NCI-H146 treated with DMSO at 0.1 percent for 48 hours (cell line): ENCODE results near the gene BACE1-AS.
"Not testable (repeated sequence)": the region's sequence is repeated elsewhere in the genome, so short reads cannot be mapped to it uniquely, and the experiment has no call there.

Experiments used
- DNase-seq: peaks from one replicate; lab custom pipeline; 2025; ENCODE audit not compliant: unreplicated experiment; lab: John Stamatoyannopoulos, UW

Gene BACE1-AS

DNA sequence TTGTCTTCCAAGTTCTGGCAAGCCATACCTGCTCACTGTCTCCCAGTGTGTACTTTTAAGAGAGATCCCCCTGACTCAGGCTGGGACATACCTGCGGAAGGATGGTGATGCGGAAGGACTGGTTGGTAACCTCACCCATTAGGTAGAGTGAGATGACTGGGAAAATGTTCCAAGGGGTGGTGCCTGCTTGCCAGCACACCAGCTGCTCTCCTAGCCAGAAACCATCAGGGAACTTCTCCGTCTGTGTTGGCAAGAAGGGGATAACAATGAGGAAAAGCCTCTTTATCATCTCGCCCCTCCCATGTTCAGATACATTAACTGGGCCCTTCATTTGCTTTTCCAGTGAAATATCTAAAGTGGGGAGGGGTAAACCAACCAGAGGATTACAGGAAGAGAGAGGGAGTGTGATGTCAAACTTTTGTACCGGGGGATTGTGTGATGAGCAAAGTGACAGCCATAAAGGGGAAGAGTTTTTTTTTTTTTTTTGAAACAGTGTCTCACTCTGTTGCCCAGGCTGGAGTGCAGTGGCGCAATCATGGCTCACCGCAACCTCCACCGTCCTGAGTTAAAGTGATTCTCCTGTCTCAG is at the start of gene BACE1-AS:
Gene BACE1-AS (plus strand): TSS at position 538 of the 588 bp plus-strand sequence.
- DNase-seq, result no peak

DNA sequence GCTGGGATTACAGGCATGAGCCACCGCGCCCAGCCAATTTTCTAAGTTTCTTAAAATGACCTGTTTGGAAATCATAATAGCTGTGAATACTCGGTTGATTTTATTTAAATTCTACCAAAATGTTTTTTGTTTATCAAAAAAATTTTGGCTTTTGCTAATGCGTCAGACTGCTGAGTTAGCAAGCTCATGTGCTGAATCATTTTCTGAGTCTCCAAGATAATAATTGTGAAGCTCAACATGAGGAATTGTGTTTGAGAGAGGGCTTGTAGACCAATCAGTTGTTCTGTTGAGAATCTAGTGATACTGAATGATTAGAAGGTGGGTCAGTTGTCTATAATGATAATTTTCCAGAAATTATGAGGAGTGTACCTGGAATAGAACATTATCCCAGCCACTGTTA is 42.8 kb upstream of the BACE1-AS start:
- DNase-seq, result no peak

DNA sequence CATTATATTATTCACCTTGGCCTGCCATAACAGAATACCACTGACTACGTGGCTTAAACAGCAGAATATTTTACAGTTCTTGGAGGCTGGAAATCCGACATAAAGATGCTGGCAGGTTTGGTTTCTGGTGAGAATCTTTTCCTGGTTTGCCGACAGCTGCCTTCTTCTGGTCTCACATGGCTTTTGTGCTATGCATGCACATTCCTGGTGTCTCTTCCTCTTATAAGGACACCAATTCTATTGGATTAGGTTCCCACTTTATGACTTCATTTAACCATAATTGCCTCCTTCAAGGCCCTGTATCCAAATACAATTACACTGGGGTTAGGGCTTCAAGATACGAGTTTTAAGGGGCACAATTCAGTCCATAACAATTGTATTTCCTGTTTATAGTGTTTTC is 41.6 kb upstream of the BACE1-AS start:
- DNase-seq, result no peak

DNA sequence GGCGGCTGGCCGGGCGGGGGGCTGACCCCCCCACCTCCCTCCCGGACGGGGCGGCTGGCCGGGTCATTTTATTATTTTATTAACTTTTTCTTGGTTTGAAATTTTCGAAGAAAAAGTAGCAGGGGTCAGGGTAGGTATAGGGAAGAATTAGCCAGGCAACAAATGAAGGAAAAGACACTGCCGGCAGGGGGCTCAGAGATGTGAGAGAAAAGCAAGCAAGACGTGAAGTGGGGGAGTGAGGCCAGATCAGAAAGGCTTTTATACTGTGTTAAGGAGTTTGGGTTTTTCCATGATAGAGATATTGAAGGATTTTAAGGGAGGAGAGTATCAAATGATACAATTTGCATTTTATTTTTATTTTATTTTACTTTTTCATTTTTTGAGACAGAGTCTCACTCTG is 39.6 kb upstream of the BACE1-AS start:
- no peak for DNase-seq

DNA sequence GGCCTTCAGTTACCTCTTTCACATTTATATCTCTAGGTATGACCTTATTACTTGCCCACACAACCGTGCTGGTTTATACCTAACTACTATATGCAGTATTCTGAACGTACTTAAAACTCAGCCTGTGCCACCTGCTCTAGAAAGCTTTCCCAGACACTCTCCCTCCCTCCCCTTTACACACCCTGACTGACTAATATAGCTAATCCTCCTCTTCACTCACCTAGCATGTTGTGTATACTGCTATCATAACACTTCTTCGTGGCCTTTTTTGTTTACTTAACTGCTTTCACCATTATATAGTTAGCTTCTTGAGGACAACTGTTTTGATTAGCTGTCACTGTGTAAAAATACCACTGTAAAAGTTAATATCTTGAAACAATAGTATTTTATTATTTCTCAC is 35.2 kb upstream of the BACE1-AS start:
- DNase-seq, result no peak

DNA sequence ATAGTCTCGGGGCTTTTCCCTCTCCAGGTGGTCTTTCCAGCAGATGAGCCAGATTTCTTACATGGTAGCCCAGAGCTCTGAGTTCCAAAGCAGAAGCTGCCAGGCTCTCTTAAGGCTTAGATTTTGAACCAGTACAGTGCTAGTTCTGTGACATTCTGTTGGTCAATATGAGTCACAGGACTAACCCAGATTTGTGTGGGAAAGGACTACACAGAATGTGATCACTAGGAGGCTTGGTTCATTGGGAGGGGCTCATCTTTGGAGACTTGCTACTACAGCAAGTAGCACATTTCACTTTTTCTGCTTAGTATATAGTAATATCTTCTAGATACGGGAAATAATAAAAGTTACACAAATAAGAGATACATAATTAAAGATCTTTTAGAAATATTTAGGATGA is 34.6 kb upstream of the BACE1-AS start:
- no peak for DNase-seq

DNA sequence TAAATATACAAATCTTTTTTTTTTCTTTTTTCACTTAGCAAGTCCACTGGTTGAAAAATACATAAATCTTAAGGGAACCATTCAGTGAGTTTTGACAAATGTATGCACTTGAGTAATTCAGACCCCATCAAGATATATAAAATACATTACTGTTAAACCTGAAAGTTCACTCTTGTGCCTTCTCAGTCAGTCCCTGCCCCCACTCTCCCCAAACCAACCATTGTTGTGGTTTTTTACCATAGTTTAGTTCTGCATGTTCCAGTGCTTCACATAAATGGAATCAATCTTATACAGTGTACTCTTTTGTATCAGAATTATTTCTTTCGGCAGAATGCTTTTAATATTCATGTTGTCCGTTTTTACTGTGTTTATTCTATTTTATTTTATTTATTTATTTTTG is 32.6 kb upstream of the BACE1-AS start:
- DNase-seq, result no peak

DNA sequence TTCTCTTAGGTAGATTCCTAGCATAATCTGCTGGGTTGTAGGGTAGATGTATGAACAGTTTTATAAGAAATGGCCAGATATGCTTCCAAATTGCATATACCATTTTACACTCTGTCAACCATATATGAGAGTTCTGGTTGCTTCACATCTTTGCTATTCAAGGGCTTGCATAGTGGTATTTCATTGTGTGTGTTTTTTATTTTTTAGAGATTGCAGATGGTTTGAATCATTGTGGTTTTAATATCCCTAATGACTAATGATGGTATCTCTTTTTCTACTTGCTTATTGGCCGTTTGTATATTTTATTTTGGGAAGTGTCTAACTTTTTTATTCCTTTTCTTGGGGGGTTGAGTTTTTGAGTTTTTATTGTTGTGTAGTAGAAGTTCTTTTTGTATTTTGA is 31.7 kb upstream of the BACE1-AS start:
- no peak for DNase-seq

DNA sequence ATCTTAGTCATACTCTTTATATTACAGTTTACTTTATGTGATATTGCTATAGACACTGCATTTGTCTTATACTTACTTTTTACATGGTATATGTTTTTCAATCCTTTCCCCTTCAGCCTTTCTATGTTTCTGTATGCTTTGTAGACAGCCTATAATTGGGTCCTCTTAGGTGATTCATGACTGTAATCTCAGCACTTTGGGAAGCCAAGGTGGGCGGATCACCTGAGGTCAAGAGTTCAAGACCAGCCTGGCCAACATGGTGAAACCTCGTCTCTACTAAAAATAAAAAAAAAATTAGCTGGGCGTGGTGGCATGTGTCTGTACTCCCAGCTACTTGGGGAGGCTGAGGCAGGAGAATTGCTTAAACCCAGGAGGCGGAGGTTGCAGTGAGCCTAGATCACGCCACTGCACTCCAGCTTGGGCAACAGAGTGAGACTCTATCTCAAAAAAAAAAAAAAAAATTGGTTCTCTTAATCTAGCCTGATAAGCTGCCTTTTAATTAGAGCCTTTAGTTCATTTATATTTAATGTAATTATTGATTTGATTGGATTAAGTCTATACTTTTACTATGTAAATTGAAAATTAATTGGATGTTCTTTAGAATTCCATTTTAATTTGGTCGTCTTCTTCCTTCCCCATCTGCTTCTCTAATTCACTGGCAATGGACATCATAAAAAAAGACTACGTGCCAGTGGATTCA is 26.4 kb upstream of the BACE1-AS start:
- not testable (repeated sequence) for DNase-seq

DNA sequence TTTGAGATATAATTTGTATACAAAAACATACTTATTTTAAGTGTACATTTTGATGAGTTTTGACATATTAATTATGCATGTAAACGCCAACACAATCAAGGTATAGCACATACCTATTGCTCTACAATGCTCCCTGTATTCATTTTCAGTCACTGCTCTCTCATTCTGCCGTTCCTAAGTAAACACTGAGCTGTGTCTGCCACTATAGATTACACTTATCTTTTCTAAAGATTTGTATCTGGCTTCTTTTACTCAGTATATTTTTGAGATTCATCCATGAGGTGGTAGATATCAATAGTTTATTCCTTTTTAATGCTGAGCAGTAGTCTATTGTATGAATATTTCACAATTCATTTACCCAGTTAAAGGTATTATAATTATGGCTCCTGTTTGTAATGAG is 25.4 kb upstream of the BACE1-AS start:
- no peak for DNase-seq

DNA sequence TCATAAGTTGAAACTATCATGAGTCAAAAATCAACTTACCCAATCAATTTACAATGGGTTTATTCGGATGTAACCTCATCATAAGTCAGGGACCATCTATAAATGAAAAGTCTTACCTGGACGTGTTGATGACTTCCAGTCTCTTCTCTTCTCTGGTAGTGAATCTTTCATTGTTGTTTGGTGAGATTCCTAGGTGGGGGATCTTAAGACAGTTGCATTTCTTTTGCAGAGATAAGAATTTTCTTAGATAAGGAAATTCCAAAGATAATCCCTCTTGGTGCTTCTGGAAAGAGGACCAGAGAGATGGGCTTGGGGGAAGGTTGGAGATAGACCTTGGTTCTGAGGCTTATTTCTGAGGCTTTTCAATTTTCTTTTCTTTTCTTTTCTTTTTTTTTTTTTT is 21.3 kb upstream of the BACE1-AS start:
- no peak for DNase-seq

DNA sequence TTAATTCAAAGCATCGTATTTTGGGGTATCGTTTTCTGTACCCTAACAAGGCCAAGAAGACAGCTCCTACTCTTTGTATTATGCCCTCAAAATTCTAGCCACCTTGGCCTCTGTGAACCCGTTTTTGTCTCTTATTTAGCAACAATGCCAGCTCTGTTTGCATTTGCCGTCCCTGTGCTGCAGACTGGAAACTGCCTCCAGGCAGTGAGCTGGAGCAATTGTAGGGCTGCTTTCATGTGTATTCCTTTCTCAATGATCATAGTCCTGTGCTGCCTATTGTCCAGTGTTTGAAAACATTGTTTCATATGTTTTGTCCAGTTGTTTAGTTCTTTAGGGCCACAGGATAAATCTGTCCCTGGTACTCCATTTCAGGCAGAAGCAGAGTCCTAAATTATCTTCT is 19.9 kb upstream of the BACE1-AS start:
- no peak for DNase-seq

DNA sequence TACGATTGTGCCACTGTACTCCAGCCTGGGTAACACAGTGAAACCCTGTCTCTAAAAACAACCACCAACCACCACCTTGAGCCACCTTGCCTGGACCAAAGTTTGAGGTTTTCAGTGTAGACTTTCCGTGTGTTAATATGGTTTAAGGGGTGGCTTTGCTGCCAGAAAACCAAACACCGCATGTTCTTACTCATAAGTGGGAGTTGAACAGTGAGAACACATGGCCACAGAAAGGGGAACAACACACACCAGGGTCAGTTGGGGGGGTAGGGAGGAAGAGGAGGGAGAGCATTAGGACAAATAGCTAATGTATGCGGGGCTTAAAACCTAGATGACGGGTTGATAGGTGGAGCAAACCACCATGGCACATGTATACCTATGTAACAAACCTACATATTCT is 19.0 kb upstream of the BACE1-AS start:
- not testable (repeated sequence) for DNase-seq

DNA sequence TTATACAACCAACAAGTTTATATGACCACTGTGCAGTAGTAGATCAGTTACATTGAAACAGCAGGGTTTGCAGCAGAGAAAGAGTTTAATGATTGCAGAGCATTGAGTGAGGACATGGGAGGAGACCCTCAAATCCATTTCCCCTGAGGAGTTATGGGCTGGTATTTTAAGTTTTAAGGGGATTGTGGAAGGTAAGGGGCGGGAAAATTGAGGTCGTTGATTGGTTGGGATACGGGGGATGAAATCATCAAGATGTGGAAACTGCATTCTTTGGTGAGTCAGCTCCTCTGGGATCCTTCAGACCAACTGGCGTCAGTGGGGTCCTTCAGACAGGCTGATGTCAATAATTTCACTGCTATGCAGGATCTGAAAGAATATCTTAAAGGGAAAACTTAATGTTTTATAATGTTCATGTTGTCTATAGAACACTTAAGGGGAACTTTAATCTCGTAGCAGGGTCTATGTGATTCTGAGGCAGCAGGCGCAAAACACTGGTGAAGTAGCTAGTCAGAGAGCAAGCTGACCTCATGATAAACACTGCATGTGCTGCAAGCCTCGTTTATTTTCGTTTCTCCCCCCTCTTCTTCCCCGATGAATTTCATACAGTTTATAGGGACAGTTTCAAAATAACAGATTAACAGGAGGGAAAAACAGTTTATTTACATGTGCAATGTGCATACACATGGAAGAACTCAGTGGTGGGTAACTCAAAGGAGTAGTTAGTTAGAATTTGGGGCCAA is 17.4 kb upstream of the BACE1-AS start:
- no peak for DNase-seq

DNA sequence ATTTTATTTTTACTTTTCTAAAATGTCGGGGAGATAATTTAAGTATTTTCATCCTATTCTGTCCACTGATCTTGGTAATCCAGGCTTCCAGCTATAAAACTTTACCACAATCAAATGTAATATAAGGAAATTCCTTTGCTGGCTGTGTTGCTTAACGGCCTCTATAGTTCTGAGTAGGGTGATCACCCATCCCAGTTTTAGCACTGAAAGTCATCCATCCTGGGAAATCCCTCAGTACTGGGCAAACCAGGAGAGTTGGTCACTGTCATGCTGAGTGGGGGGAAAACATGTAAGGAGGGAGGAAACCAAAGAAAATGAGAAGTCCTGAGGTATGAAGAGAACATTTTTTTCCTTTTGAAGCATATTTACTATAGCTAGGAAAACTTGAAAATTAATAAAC is 12.8 kb upstream of the BACE1-AS start:
- DNase-seq, result no peak

DNA sequence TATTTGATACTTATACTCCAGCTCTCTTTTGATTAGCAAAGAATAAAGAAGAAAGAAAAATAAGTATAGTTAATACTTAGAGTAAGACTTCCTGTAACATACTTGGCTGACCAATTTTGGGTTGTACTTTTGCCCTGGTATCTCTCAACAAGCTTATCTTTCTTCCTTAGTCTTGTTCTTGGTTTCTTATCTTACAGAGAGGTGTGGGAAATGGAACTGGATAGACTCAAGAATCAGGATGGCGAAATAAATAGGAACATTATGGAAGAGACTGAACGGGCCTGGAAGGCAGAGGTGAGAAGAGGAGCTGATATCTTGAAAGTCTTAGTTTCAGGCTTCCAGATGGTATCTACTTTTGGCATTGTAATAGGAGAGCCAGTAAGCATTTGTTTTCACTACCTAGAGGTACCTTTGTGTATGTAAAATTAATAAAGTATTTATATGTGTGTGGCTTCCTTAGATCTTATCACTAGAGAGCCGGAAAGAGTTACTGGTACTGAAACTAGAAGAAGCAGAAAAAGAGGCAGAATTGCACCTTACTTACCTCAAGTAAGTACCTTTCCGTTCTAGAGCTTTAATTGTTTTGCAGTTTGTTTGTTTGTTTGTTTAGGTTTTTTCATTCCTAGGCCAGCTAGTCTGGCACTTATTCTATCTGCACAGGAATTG is 11.3 kb upstream of the BACE1-AS start:
- DNase-seq, result no peak

DNA sequence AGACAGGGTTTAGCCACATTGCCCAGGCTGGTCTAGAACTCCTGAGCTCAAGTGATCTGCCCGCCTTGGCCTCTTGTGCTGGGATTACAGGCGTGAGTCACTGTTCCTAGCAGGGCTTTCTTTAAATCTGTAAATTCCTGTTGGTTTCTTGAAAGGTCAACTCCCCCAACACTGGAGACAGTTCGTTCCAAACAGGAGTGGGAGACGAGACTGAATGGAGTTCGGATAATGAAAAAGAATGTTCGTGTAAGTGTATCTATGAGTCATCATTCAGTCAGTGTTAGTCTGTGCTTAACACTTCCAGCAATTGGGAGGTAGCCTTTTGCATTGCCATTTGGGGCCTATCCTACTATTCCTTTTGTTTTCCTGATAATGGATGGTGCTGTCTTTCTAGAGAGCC is 10.0 kb upstream of the BACE1-AS start:
- DNase-seq, result no peak

DNA sequence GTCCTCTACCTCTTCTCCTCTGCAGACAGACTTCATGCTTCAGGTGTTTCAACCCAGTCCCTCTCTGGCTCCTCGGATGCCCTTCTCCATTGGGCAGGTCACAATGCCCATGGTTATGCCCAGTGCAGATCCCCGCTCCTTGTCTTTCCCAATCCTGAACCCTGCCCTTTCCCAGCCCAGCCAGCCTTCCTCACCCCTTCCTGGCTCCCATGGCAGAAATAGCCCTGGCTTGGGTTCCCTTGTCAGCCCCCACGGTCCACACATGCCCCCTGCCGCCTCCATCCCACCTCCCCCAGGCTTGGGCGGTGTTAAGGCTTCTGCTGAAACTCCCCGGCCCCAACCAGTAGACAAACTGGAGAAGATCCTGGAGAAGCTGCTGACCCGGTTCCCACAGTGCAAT is 9.3 kb upstream of the BACE1-AS start:
- no peak for DNase-seq

DNA sequence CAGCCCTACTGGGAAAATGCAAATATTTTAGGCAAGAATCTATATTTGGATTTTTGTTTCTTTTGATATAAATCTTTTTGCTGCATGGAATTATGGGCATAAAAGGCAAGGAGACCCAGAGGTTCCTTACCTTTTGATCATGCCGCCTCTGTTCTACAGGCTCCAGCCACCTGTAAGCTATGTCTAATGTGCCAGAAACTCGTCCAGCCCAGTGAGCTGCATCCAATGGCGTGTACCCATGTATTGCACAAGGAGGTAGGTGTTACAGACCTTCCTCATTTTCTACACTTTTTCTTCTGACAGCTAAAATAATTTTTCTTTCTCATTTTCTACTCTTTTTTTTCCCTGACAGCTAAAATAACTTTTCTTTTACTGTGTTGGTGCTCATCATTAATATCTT is 8.2 kb upstream of the BACE1-AS start:
- no peak for DNase-seq

DNA sequence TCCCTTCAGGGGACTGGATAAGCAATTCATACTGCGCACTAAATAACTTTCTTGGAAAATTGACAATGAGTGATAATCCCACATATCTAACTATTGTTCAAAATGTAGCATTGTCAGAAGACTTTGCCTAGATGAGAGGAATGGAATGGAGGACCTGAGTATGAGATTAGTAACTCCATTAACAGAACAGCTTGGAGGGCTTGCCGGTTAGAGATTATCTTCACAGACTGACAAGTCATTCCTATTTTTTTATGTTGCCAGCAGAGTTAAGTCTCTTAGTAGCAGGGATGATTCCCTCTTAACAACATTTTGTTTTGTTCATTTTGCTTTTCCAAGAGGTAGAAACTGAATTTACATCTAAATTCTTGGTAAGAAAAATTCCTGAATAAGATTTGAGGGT is 7.1 kb upstream of the BACE1-AS start:
- no peak for DNase-seq

DNA sequence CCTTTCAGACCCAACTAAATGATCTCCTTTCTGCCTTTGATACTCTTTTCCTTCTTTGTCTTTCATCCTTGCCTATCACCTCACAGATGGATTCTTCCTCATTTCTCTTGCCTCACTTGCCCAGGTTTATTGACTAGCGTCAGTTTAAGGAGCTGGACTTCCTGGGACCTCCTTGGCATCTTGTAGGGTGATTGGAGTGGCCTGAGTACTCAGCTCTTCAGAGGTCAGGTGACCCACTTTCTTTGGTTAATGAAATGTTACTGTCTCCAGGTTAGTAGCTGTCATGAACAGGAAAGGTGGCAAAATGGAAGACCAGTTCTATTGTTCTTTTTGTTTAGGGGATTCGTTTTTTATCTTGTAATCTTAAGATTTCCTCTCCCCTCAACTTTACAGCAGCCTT is 4.6 kb upstream of the BACE1-AS start:
- DNase-seq, result no peak

DNA sequence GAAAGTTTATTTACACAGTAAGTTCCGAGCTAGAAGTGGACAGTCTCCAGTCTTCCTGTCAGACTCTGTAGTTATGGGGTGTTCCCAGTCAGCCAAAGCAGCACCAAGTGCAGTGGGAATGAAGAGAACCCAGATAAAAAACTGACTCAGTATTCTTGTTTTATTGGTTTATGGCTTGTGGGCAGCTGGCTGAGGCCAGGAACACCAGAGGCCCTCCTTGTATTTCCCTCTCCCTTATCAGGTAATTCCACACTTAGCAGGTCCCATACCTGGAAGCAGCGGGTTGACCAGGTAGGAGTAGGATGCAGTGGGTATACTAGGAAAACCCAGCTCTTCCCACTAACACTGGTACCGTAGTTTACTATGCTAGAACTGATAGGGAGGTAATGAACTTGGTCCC is 3.5 kb upstream of the BACE1-AS start:
- no peak for DNase-seq
